ENCODE data around the gene COMT. TPM values are rescaled to one million over a fixed set of nuclear protein-coding genes. Genes with fewer than 3 reads are reported as not detected.

Gene COMT
- total RNA-seq, 2 donors from 2014 or later = 28.2 to 37.3 TPM

- Mint-ChIP-seq H3K36me3 (ENCODE audit: low read depth) (no peaks in the 10 kb centered on the region), H3K4me3 (no peak overlapping the region), H3K27me3 (no peaks in the 10 kb centered on the region), H3K4me1 (no peaks in the 10 kb centered on the region), H3K27ac (peak overlapping the region; percentile 21)
- ATAC-seq (no peak), DNase-seq (no peak)
- no peaks in the 10 kb centered on the region for H3K9me3 ChIP-seq (ENCODE audit: control insufficient read depth, low read length, poor library complexity, severe bottlenecking)
These were observed 19.6 kb downstream of the COMT start for GRCh38 chr22:19961201-19961580.

GRCh38 chr22:19961868-19962245 is 20.3 kb downstream of the COMT start:
- H3K27me3 Mint-ChIP-seq = no peaks in the 10 kb centered on the region
- no peaks in the 10 kb centered on the region for H3K4me1 Mint-ChIP-seq
- ATAC-seq (no peak), DNase-seq (no peak)
- no peak overlapping the region for H3K4me3 Mint-ChIP-seq
- no peak overlapping the region for H3K27ac Mint-ChIP-seq
- H3K9me3 ChIP-seq (ENCODE audit: control insufficient read depth, low read length, poor library complexity, severe bottlenecking) = no peaks in the 10 kb centered on the region
- H3K36me3 Mint-ChIP-seq (ENCODE audit: low read depth) = no peaks in the 10 kb centered on the region

- H3K27me3 Mint-ChIP-seq = no peaks in the 10 kb centered on the region
These were observed 20.8 kb downstream of the COMT start for GRCh38 chr22:19962246-19962908.

GRCh38 chr22:19962909-19963806 is 21.6 kb downstream of the COMT start:
- H3K27ac Mint-ChIP-seq = no peak overlapping the region
- H3K9me3 ChIP-seq (ENCODE audit: control insufficient read depth, low read length, poor library complexity, severe bottlenecking) = no peaks in the 10 kb centered on the region
- DNase-seq = peak in 1 of 3 donors; percentile 8
- no peaks in the 10 kb centered on the region for H3K27me3 Mint-ChIP-seq
- H3K4me1 Mint-ChIP-seq = no peaks in the 10 kb centered on the region
- ATAC-seq = no peak
- no peak overlapping the region for H3K4me3 Mint-ChIP-seq
- no peaks in the 10 kb centered on the region for H3K36me3 Mint-ChIP-seq (ENCODE audit: low read depth)

More at GRCh38 chr22:19962246-19962908, 20.8 kb downstream of the COMT start:
- H3K9me3 ChIP-seq (ENCODE audit: control insufficient read depth, low read length, poor library complexity, severe bottlenecking) = no peaks in the 10 kb centered on the region
- H3K4me3 Mint-ChIP-seq = no peak overlapping the region
- ATAC-seq (peak; percentile 94), DNase-seq (peak in 1 of 3 donors; percentile 48)
- H3K27ac Mint-ChIP-seq = no peak overlapping the region
- no peaks in the 10 kb centered on the region for H3K36me3 Mint-ChIP-seq (ENCODE audit: low read depth)
- no peaks in the 10 kb centered on the region for H3K4me1 Mint-ChIP-seq

GRCh38 chr22:19963863-19964642 is 22.5 kb downstream of the COMT start:
- H3K36me3 Mint-ChIP-seq (ENCODE audit: low read depth) = no peaks in the 10 kb centered on the region
- H3K4me1 Mint-ChIP-seq = no peaks in the 10 kb centered on the region
- no peaks in the 10 kb centered on the region for H3K9me3 ChIP-seq (ENCODE audit: control insufficient read depth, low read length, poor library complexity, severe bottlenecking)
- DNase-seq (no peak), ATAC-seq (no peak)
- H3K27me3 Mint-ChIP-seq = no peaks in the 10 kb centered on the region
- H3K27ac Mint-ChIP-seq = no peak overlapping the region
- no peak overlapping the region for H3K4me3 Mint-ChIP-seq

GRCh38 chr22:19964701-19965386 is 23.3 kb downstream of the COMT start:
- no peak overlapping the region for H3K4me3 Mint-ChIP-seq
- ATAC-seq (no peak), DNase-seq (no peak)
- no peaks in the 10 kb centered on the region for H3K36me3 Mint-ChIP-seq (ENCODE audit: low read depth)
- H3K27me3 Mint-ChIP-seq = no peaks in the 10 kb centered on the region
- no peaks in the 10 kb centered on the region for H3K9me3 ChIP-seq (ENCODE audit: control insufficient read depth, low read length, poor library complexity, severe bottlenecking)
- H3K27ac Mint-ChIP-seq = no peak overlapping the region
- H3K4me1 Mint-ChIP-seq = no peaks in the 10 kb centered on the region

- DNase-seq = no peak
- Mint-ChIP-seq H3K4me1 (peaks cover 5% of the 10 kb centered on the region), H3K36me3 (ENCODE audit: low read depth) (no peaks in the 10 kb centered on the region), H3K27ac (peak overlapping the region; percentile 76), H3K27me3 (no peaks in the 10 kb centered on the region), H3K4me3 (no peak overlapping the region)
- no peak for ATAC-seq
- H3K9me3 ChIP-seq (ENCODE audit: control insufficient read depth, low read length, poor library complexity, severe bottlenecking) = no peaks in the 10 kb centered on the region
These were observed 24.5 kb downstream of the COMT start for GRCh38 chr22:19965771-19966709.

- no peaks in the 10 kb centered on the region for H3K9me3 ChIP-seq (ENCODE audit: control insufficient read depth, low read length, poor library complexity, severe bottlenecking)
- H3K27ac Mint-ChIP-seq = peak overlapping the region; percentile 76
- no peak overlapping the region for H3K4me3 Mint-ChIP-seq
- no peaks in the 10 kb centered on the region for H3K36me3 Mint-ChIP-seq (ENCODE audit: low read depth)
- no peak for ATAC-seq
- H3K27me3 Mint-ChIP-seq = no peaks in the 10 kb centered on the region
- H3K4me1 Mint-ChIP-seq = peaks cover 6% of the 10 kb centered on the region
- DNase-seq = no peak
These were observed 25.6 kb downstream of the COMT start for GRCh38 chr22:19966908-19967750.

GRCh38 chr22:19967850-19968449 is 26.4 kb downstream of the COMT start:
- Mint-ChIP-seq H3K4me3 (no peak overlapping the region), H3K36me3 (ENCODE audit: low read depth) (no peaks in the 10 kb centered on the region), H3K27ac (no peak overlapping the region), H3K27me3 (no peaks in the 10 kb centered on the region), H3K4me1 (peaks cover 7% of the 10 kb centered on the region)
- ATAC-seq (no peak), DNase-seq (no peak)
- H3K9me3 ChIP-seq (ENCODE audit: control insufficient read depth, low read length, poor library complexity, severe bottlenecking) = no peaks in the 10 kb centered on the region

GRCh38 chr22:19968450-19968891 is 26.9 kb downstream of the COMT start:
- no peaks in the 10 kb centered on the region for H3K36me3 Mint-ChIP-seq (ENCODE audit: low read depth)
- H3K9me3 ChIP-seq (ENCODE audit: control insufficient read depth, low read length, poor library complexity, severe bottlenecking) = no peaks in the 10 kb centered on the region
- H3K4me1 Mint-ChIP-seq = peaks cover 7% of the 10 kb centered on the region
- H3K27ac Mint-ChIP-seq = no peak overlapping the region
- ATAC-seq (no peak), DNase-seq (no peak)
- no peak overlapping the region for H3K4me3 Mint-ChIP-seq
- H3K27me3 Mint-ChIP-seq = no peaks in the 10 kb centered on the region
